GM12878 (cell line): Measurements from ENCODE around the gene EPHA1. TPM values are rescaled to one million over a fixed set of nuclear protein-coding genes. Genes with fewer than 3 reads are reported as not detected.

Experiments used
- ATAC-seq: fragments of 200-7000 bp; cut with Tn5 transposase; 3 replicates; pipeline ENCODE4 v1.9.1; 2020; ENCODE audit warnings: mild to moderate bottlenecking, moderate library complexity
- BruUV-seq: library from RNA; stranded (reverse); fragments of 400-500 nt; replicated peaks from 2 replicates; lab custom pipeline; 2021; lab: Mats Ljungman, UMichigan
- CTCF ChIA-PET: fragments of 300-600 bp; sonication (Branson Sonifier 250); formaldehyde crosslinking; extraction: SDS; loops from one replicate; lab custom pipeline; 2021; ENCODE audit warnings: inconsistent platforms; lab: Yijun Ruan, JAX
- POLR2A ChIA-PET: fragments of 350-600 bp; formaldehyde crosslinking; extraction: SDS; loops from one replicate; lab custom pipeline; 2021; ENCODE audit warnings: inconsistent platforms; lab: Charles Lee
- RAD21 ChIA-PET: fragments of 300-600 bp; sonication (Branson Sonifier 250); formaldehyde crosslinking; loops from one replicate; lab custom pipeline; 2023; ENCODE audit warnings: antibody characterized with exemption; ENCODE audit not compliant: unreplicated experiment; lab: Charles Lee
- SMC1A ChIA-PET: fragments of 300-600 bp; sonication (Branson Sonifier 250); formaldehyde crosslinking; loops from one replicate; lab custom pipeline; 2023; ENCODE audit not compliant: unreplicated experiment, uncharacterized antibody; lab: Charles Lee
- DNase-seq: peaks from one replicate; pipeline ENCODE4 v3.0.0-alpha.2; 2011; ENCODE audit warnings: low read depth, low spot score
- FAIRE-seq: peaks from 3 replicates; lab custom pipeline; 2011; peaks lifted over from hg19 to GRCh38; lab: Jason Lieb, UNC
- H2AFZ ChIP-seq: 2 replicates; pipeline ENCODE4 v1.6.0; 2011; ENCODE audit warnings: low read depth, low read length, control low read depth; ENCODE audit not compliant: control insufficient read depth
- H3K27ac ChIP-seq: 2 replicates; pipeline ENCODE4 v1.5.1; 2011; ENCODE audit warnings: control low read depth; ENCODE audit not compliant: control insufficient read depth, insufficient read depth
- H3K27me3 ChIP-seq, 2 experiments: replicated peaks in 1 of 2; 2 replicates each; pipeline versions ENCODE4 v1.6.0 to v1.6.1; 2011; ENCODE audit warnings: low read length in 1 of 2; ENCODE audit not compliant: control insufficient read depth in 2 of 2, insufficient read depth in 2 of 2
- H3K36me3 ChIP-seq, 2 experiments: 2 replicates each; pipeline ENCODE4 v1.5.1; 2011; ENCODE audit warnings: low read length in 1 of 2; ENCODE audit not compliant: control insufficient read depth in 2 of 2, insufficient read depth in 2 of 2
- H3K4me1 ChIP-seq: 2 replicates; pipeline ENCODE4 v1.6.1; 2011; ENCODE audit warnings: mild to moderate bottlenecking, low read length, moderate library complexity, mixed read lengths; ENCODE audit not compliant: control insufficient read depth, insufficient read depth
- H3K4me2 ChIP-seq: 2 replicates; pipeline ENCODE4 v1.6.0; 2011; ENCODE audit warnings: control low read depth; ENCODE audit not compliant: control insufficient read depth, insufficient read depth
- H3K4me3 ChIP-seq: fragments of 200-600 bp; sonication (generic); 2 replicates; pipeline ENCODE4 v1.5.1; 2016
- H3K79me2 ChIP-seq: 2 replicates; pipeline ENCODE4 v1.6.0; 2011; ENCODE audit warnings: low read length; ENCODE audit not compliant: control insufficient read depth, insufficient read depth
- H3K9ac ChIP-seq: 2 replicates; pipeline ENCODE4 v1.8.0; 2011; ENCODE audit warnings: low read length, control low read depth, mixed read lengths; ENCODE audit not compliant: control insufficient read depth, insufficient read depth
- H3K9me3 ChIP-seq: replicated peaks from 3 replicates; pipeline ENCODE4 v1.5.1; 2011; ENCODE audit warnings: mild to moderate bottlenecking, low read length; ENCODE audit not compliant: control insufficient read depth, insufficient read depth
- H4K20me1 ChIP-seq: 2 replicates; pipeline ENCODE4 v1.6.0; 2011; ENCODE audit not compliant: control insufficient read depth, insufficient read depth
- BMI1 ChIP-seq: fragments of 450-650 bp; IDR thresholded peaks from 2 replicates; pipeline ENCODE4 v1.6.1; 2016; ENCODE audit warnings: mild to moderate bottlenecking, moderate library complexity, borderline replicate concordance
- CBX3 ChIP-seq: fragments of 200-600 bp; sonication (generic); IDR thresholded peaks from 2 replicates; pipeline ENCODE4 v1.6.1; 2016; ENCODE audit warnings: low read depth, borderline replicate concordance
- EED ChIP-seq: sonication (generic); IDR thresholded peaks from 2 replicates; pipeline ENCODE4 v1.6.1; 2016; ENCODE audit warnings: antibody characterized with exemption, low read depth
- IRF4 ChIP-seq: IDR thresholded peaks from 2 replicates; pipeline ENCODE4 v1.6.1; 2011; ENCODE audit warnings: low read depth, low read length
- NRF1 ChIP-seq: conservative IDR thresholded peaks from 2 replicates; pipeline ENCODE4 v1.6.1; 2011; ENCODE audit warnings: mild to moderate bottlenecking, low read depth, low read length, improper control_type of control experiment
- RB1 ChIP-seq: fragments of 450-650 bp; formaldehyde crosslinking; IDR thresholded peaks from 2 replicates; pipeline ENCODE4 v1.6.1; 2017; ENCODE audit warnings: mild to moderate bottlenecking, borderline replicate concordance
- RELA ChIP-seq: fragments of 450-650 bp; IDR thresholded peaks from 2 replicates; pipeline ENCODE4 v1.8.0; 2014; ENCODE audit warnings: borderline replicate concordance; ENCODE audit not compliant: partially characterized antibody
- SP1 ChIP-seq: IDR thresholded peaks from one replicate; pipeline ENCODE4 v1.6.1; 2011; ENCODE audit warnings: low read depth, low read length
- STAT1 ChIP-seq: fragments of 450-650 bp; conservative IDR thresholded peaks from 2 replicates; pipeline ENCODE4 v1.6.1; 2014; ENCODE audit warnings: antibody characterized with exemption, mild to moderate bottlenecking
- SUPT20H ChIP-seq: IDR thresholded peaks from 2 replicates; pipeline ENCODE4 v1.6.1; 2011; ENCODE audit warnings: low read depth, mild to moderate bottlenecking, low read length, moderate library complexity, borderline replicate concordance; ENCODE audit not compliant: control insufficient read depth
- ZZZ3 ChIP-seq: IDR thresholded peaks from 2 replicates; pipeline ENCODE4 v1.6.1; 2011; ENCODE audit warnings: low read depth; ENCODE audit not compliant: control insufficient read depth, insufficient read length
- WGBS: methylation state at CpG from one replicate; pipeline ENCODE4 v1.1.6; 2016; ENCODE audit warnings: low lambda C conversion rate; ENCODE audit not compliant: insufficient replicate concordance, insufficient coverage; ENCODE audit errors: missing lambda C conversion rate; 5-methylcytosine and 5-hydroxymethylcytosine counted together
- in situ Hi-C: fragments of 300-500 bp; cut with MboI; formaldehyde crosslinking; loops from 9 replicates; pipeline ENCODE4 v1.14.3; 2018; ENCODE audit warnings: mixed read lengths
- intact Hi-C: fragments of 100-400 bp; cut with micrococcal nuclease; formaldehyde crosslinking; loops from one replicate; pipeline ENCODE4 v1.14.2; 2022; ENCODE audit not compliant: unreplicated experiment
- polyA plus RNA-seq, 11 experiments: library from polyadenylated mRNA; depleted of rRNA in 4 of 11; unstranded in 6 of 11; stranded (reverse) in 5 of 11; fragments of >200 nt; fragmentation: Nextera tagmentation in 4 of 11; fragmentation: Illumina TruSeq in 1 of 11; extraction: Ambion mirVana in 4 of 11; extraction: Trizol in 1 of 11; gene quantifications; 1 replicate in 1 of 11; 2 replicates in 10 of 11; pipeline versions ENCODE4 v1.2.1 to v1.2.3, GENCODE V29; 2011 to 2016; ENCODE audit warnings: inconsistent platforms in 2 of 11, missing spikeins in 2 of 11, low read depth in 1 of 11
- total RNA-seq, 4 experiments: library from RNA; depleted of rRNA in 3 of 4; stranded (reverse); fragments of >200 nt in 3 of 4; fragmentation: Illumina TruSeq in 1 of 4; extraction: Trizol in 1 of 4; gene quantifications; 2 replicates each; pipeline versions ENCODE4 v1.2.1 to v1.2.3, GENCODE V29; 2013 to 2021
- TF ChIP-seq, protein P1 (sequence below): fragments of 450-650 bp; formaldehyde crosslinking; IDR thresholded peaks from 2 replicates; pipeline ENCODE4 v1.4.0; 2020; ENCODE audit warnings: mild to moderate bottlenecking, moderate library complexity

Gene EPHA1
- total and polyA plus RNA-seq, 10 of the 15 experiments (the other 5 are each of a cell fraction or from before 2014, with no cell fraction given) = 0.11 to 0.35 (median 0.24) TPM; not detected in 6

DNA sequence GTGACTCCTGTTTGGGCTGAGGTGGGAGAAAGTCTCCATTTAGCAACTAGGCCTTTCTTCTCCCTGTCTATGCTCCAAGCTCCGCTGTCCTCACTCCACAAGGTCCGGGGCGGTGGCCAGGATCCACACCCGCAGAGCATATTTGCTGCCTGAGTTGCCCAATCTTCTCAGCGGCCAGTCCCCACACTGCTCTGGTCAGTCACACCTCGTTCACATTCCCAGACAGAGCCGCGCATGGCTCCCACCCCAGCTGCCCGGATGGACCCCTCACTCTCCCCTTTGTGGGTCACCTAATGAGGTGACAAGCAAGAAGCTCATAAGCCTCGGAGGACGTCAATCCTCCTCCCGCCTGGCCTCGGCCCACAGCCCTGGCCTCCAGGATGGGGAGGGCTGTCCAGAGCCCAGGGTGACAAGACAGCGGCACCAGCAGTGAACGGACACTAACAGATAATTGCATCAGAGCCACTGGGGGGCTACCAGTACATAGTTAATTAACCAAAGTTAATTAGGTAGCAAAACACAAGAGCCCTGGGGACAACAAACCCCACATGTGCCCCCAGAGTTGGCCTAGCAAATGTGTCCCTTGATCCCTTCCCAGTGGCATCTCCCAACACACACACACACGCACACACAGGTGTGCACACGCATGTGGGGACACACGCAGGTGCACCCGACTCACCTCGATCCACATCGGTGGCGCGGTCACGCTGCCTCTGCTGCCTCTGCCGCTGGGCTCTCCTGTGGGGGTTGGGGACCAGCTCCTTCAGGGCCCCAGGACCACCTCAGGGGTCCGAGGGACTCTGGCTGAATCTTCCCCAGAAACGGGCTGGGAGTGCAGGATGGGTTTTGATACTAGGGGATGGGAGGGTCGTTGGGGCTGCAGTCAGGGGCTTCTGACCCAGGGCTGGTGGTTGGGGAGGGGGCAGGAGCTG, 11.8 kb downstream of the EPHA1 start (continued):
- TF ChIP-seq, protein P1, sequence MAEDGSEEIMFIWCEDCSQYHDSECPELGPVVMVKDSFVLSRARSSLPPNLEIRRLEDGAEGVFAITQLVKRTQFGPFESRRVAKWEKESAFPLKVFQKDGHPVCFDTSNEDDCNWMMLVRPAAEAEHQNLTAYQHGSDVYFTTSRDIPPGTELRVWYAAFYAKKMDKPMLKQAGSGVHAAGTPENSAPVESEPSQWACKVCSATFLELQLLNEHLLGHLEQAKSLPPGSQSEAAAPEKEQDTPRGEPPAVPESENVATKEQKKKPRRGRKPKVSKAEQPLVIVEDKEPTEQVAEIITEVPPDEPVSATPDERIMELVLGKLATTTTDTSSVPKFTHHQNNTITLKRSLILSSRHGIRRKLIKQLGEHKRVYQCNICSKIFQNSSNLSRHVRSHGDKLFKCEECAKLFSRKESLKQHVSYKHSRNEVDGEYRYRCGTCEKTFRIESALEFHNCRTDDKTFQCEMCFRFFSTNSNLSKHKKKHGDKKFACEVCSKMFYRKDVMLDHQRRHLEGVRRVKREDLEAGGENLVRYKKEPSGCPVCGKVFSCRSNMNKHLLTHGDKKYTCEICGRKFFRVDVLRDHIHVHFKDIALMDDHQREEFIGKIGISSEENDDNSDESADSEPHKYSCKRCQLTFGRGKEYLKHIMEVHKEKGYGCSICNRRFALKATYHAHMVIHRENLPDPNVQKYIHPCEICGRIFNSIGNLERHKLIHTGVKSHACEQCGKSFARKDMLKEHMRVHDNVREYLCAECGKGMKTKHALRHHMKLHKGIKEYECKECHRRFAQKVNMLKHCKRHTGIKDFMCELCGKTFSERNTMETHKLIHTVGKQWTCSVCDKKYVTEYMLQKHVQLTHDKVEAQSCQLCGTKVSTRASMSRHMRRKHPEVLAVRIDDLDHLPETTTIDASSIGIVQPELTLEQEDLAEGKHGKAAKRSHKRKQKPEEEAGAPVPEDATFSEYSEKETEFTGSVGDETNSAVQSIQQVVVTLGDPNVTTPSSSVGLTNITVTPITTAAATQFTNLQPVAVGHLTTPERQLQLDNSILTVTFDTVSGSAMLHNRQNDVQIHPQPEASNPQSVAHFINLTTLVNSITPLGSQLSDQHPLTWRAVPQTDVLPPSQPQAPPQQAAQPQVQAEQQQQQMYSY (CRISPR knock-in tag) = no peak
- TF ChIP-seq NRF1 (no peak), EED (no peak), CBX3 (no peak), RB1 (no peak), BMI1 (no peak), STAT1 (no peak), ZZZ3 (no peak)

DNA sequence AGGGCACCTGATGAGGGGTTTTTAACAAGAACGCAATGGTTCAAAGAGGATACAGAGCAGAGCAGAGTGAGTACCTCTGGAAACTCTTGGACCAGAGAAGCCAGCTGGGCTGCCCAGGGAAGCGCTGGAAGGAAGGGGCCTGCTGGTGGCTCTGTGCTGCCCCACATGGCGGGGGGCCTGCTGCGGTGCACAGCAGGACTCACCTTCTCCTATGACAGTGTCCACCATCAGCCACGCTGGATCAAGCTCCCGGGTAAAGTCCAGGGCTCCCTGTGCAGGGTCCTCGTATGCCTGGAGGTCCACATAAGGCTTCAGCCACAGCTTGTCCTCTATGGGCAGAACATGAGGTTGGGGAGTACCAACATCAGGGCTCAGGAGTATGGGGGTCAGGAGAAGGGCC, 12.5 kb downstream of the EPHA1 start:
- BruUV-seq = no TSS peak
- DNase-seq (no peak), FAIRE-seq (no peak), ATAC-seq (no peak)
- no peak overlapping the region for H3K4me3 ChIP-seq
- H3K79me2 ChIP-seq = no peaks in the 10 kb centered on the region
- H3K9ac ChIP-seq = no peak overlapping the region
- intact Hi-C loops (no loop called here), in situ Hi-C loops (no loop called here)
- ChIA-PET RAD21 (no interaction called here), CTCF (no interaction called here), POLR2A (no interaction called here), SMC1A (interaction anchor here (1.2 to 1.5 kb wide), 2 partner anchors 12 to 13 kb away, joined by 3 read pairs; no protein-coding TSS in a partner anchor)
- H3K36me3 ChIP-seq = peaks cover 0 to 4% of the 10 kb centered on the region in 2 experiments; a peak in 2 of 4 replicates
- no peaks in the 10 kb centered on the region for H4K20me1 ChIP-seq
- H2AFZ ChIP-seq = no peak overlapping the region
- H3K4me2 ChIP-seq = no peak overlapping the region
- no peaks in the 10 kb centered on the region for H3K27me3 ChIP-seq
- H3K27ac ChIP-seq = no peak overlapping the region
- H3K9me3 ChIP-seq = no peaks in the 10 kb centered on the region
- TF ChIP-seq IRF4 (no peak), RELA (no peak), SP1 (no peak), SUPT20H (no peak)
- WGBS = 60% methylated on average over 7 of the region's 7 CpGs
- no peaks in the 10 kb centered on the region for H3K4me1 ChIP-seq
